HepG2 (cell line): ENCODE data around the gene LECT2. TPM values are rescaled to one million over a fixed set of nuclear protein-coding genes. Genes with fewer than 3 reads are reported as not detected.

ENCODE experiments used
- ARID3A ChIP-seq: IDR thresholded peaks from 2 replicates; pipeline ENCODE4 v1.6.1; 2012; ENCODE audit warnings: low read depth, low read length, improper control_type of control experiment
- HOXD1 ChIP-seq: sonication (generic); formaldehyde crosslinking; IDR thresholded peaks from 2 replicates; pipeline ENCODE4 v1.5.0; 2020; ENCODE audit warnings: missing genetic modification reagents
- ISX ChIP-seq: sonication (generic); formaldehyde crosslinking; conservative IDR thresholded peaks from 2 replicates; pipeline ENCODE4 v1.5.0; 2020; ENCODE audit warnings: missing genetic modification reagents
- KAT2B ChIP-seq: fragments of 150-350 bp; IDR thresholded peaks from 2 replicates; pipeline ENCODE4 v1.6.1; 2014; ENCODE audit warnings: low read depth, low read length, borderline replicate concordance
- KDM5A ChIP-seq: fragments of 200-600 bp; sonication (generic); IDR thresholded peaks from 2 replicates; pipeline ENCODE4 v1.7.0; 2018; ENCODE audit warnings: antibody characterized with exemption, mild to moderate bottlenecking, low read length, borderline replicate concordance
- KDM6A ChIP-seq: IDR thresholded peaks from 2 replicates; pipeline ENCODE4 v1.6.1; 2016; ENCODE audit warnings: low read depth
- NBN ChIP-seq: fragments of 450-650 bp; conservative IDR thresholded peaks from 2 replicates; pipeline ENCODE4 v1.6.1; 2017
- PAX8 ChIP-seq: sonication (generic); formaldehyde crosslinking; IDR thresholded peaks from 2 replicates; pipeline ENCODE4 v1.8.0; 2022; ENCODE audit warnings: mild to moderate bottlenecking, missing genetic modification reagents, borderline replicate concordance
- RAD21 ChIP-seq: fragments of 450-650 bp; formaldehyde crosslinking; IDR thresholded peaks from 2 replicates; pipeline ENCODE4 v1.5.0; 2020; ENCODE audit warnings: mild to moderate bottlenecking
- SKIL ChIP-seq: sonication (generic); formaldehyde crosslinking; IDR thresholded peaks from 2 replicates; pipeline ENCODE4 v1.8.0; 2022; ENCODE audit warnings: missing genetic modification reagents, mild to moderate bottlenecking, moderate library complexity, borderline replicate concordance
- TARDBP ChIP-seq: sonication (generic); formaldehyde crosslinking; IDR thresholded peaks from 2 replicates; pipeline ENCODE4 v1.8.0; 2022; ENCODE audit warnings: mild to moderate bottlenecking, missing genetic modification reagents
- ZNF235 ChIP-seq: sonication (generic); formaldehyde crosslinking; IDR thresholded peaks from 2 replicates; pipeline ENCODE4 v1.8.1; 2023; ENCODE audit warnings: mild to moderate bottlenecking, missing genetic modification reagents, borderline replicate concordance
- ZNF780A ChIP-seq: sonication (generic); formaldehyde crosslinking; IDR thresholded peaks from 2 replicates; pipeline ENCODE4 v1.8.0; 2022; ENCODE audit warnings: mild to moderate bottlenecking, missing genetic modification reagents, moderate library complexity
- polyA plus RNA-seq, 8 experiments: library from polyadenylated mRNA; depleted of rRNA in 3 of 8; stranded (reverse) in 7 of 8; unstranded in 1 of 8; fragments of >200 nt; fragmentation: Illumina TruSeq in 4 of 8; extraction: Trizol in 4 of 8; gene quantifications; 2 replicates each; pipeline versions ENCODE4 v1.2.1 to v1.2.3, GENCODE V29; 2011 to 2016; ENCODE audit warnings: low read depth in 4 of 8, missing spikeins in 1 of 8, mixed read lengths in 1 of 8; ENCODE audit not compliant: insufficient read depth in 1 of 8
- total RNA-seq, 5 experiments: library from RNA; depleted of rRNA; stranded (reverse); fragments of >200 nt; fragmentation: Illumina TruSeq; extraction: Trizol; gene quantifications; 2 replicates each; pipeline ENCODE4 v1.2.3, GENCODE V29; 2016; ENCODE audit warnings: low read depth in 1 of 5

The LECT2 gene
- total and polyA plus RNA-seq, 2 of the 13 experiments (the other 11 are each of a cell fraction or from before 2014, with no cell fraction given): not detected

- TF ChIP-seq KDM5A: no peak
- no peak for TF ChIP-seq SKIL (CRISPR knock-in tag)
- no peak for TF ChIP-seq PAX8 (CRISPR knock-in tag)
- TF ChIP-seq ZNF780A: no peak
- no peak for TF ChIP-seq NBN
- TF ChIP-seq RAD21 (CRISPR knock-in tag): no peak
- no peak for TF ChIP-seq HOXD1 (CRISPR knock-in tag)
- no peak for TF ChIP-seq ZNF235 (CRISPR knock-in tag)
- no peak for TF ChIP-seq TARDBP (CRISPR knock-in tag)
- TF ChIP-seq KAT2B: no peak
- no peak for TF ChIP-seq KDM6A
- TF ChIP-seq ARID3A: no peak
- no peak for TF ChIP-seq ISX (CRISPR knock-in tag)
Observed at GRCh38 chr5:135953850-135954249, 933 bp downstream of the LECT2 start (continued).
